Measurements from ENCODE around the gene UNC13D.
"Not testable (repeated sequence)": the region's sequence is repeated elsewhere in the genome, so short reads cannot be mapped to it uniquely, and the experiment has no call there.

UNC13D gene

DNA sequence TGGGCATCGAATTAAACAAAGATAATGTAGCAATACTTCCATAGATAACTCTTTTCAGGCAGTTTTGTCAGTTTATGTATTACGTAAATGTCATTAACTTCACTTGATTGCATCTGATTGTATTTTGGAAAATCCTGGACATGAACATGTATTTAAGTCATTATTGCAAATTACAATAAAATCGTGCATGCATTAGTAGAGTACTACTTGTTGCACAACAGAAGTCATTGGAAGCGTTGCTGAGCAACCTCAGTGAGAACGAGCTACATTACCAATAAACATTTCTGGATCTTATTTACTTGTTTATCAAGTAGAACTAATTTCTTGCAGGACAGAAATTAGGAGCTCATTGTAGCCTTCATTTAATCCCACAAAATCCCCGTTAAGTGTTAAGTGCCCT, 53.0 kb downstream of the UNC13D start:
- DNase-seq: no peak

DNA sequence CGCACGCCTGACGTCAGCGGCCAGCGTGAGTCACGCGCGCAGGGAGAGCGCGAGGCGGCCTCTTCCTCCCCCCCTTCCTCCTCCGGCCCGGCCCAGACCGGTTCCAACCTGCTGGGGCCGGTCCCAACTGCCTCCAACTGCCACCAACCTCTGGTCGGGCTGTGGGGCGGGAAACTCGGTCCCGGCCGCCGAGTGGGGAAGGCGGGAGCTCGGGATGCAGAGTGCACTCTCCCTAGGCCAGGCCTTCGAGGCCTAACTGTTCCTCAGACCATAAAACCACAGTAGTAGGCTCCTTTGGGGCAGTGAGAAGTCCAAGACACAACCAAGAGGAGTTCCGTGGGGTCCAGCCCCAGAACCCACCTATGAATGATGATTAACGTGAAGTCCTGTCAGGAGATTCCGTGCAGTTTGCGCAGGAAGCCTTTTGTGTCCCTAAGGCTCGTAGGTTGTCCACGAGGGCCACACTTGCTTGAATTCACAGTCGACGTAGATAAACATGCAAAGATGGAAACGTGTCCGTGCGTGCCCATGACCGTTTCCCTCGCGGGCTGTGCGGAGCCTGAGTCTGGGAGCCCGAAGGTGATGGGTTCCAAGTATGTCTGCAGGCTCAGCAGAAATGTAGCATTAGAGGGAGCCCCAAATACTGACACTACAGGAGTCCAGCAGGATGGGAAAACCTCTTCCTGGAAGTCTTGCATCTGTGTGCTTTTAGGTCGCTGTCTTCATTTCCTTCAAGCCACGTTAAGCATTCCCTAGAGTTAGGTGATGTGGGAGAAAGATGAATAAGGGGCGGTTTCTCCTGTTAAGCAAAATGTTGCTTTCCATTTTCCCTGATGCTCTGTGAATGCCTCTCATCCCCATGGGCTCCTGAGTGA, 59.0 kb downstream of the UNC13D start:
- DNase-seq: peak; percentile 87

DNA sequence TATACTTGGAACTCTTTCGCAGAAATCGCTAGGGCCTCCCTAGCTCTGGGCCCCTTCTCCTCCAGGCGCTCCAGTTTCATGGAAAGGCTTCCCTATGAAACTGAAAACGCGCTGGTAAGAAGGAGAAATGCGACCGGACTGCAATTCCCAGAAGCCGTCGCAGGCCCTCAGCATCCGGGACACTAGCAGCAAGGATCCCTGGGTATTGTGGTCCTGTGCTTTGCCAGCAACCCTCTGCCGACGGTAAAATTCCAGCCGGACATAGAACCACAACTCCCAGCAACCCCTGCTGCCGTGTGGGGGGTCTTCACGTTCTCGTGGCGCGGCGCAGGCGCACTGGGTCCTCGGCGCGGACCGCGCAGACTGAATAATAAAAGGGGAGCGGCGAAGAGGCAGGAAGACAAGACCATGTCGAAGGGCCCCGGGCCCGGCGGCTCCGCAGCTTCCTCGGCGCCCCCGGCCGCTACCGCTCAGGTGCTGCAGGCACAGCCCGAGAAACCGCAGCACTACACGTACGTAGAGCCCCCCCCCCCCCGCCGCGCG, 59.7 kb downstream of the UNC13D start, which contains the start of gene UNK:
UNK (plus strand) TSS at position 334 of the 543 bp plus-strand sequence; CDS start at position 409, 75 bp downstream.
- peak; percentile 91 for DNase-seq

DNA sequence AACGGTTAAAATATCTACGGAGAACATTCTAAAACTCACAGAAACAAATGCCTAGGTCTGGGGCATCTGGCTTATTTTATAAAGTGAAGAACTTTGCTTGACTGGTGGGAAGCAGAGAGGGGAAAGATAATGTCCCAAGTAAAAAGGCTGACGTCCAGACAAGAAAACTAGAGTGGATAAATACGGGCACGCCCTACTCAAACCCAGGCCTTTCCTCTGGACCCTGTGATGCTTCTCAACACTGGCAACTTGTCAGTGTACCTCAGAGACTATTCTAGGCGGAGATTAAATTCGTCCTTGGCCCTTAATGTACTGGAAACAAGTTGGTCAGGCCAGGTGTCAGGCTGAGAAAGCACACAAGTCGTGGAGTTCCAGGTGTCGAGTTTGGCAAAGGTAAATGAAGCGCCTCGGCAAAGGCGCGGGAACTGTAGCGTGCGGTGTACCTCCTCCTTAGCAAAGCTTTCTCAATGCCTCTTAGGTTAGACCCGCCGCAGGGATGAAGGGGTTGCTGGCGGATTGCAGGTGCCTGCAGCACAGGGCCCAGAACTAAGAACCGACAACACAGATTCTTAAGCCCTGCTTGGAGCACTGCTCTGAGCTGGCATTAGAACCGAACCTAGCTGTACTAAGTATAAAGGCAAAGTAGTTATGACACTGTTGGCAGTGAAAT, 60.3 kb downstream of the UNC13D start:
- no peak for DNase-seq

DNA sequence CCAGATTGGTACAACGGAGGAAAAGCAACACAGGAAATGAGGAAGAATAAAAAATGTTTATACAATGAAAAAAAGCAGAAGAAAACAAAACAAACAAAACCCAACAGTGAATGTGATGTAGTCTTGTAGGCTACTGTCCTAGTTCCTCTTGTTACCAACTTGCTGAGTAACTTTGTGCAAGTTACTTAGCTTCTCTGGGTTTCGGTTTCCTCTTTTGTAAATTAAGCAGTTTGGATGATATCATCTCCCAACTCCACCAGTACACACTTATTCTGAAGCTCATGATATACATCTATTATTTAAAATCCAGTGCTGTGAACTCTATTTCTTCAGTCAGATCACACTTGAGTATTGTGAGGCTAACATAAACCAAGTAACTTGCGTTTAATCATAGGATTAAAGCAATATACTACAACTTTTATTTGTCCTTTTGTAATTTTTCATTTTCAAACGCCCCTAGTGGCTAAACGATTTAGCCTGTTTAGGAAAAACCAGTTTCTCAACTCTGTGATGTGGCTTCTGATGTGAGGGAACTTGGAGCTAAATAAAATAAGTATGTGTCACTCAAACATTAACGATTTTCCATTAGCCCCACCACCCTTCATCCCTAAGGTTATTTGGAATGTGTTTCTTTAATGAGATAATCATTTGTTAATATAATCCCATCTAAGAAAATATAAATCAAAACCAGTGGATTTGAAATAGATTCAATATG, 61.0 kb downstream of the UNC13D start:
- DNase-seq: no peak

DNA sequence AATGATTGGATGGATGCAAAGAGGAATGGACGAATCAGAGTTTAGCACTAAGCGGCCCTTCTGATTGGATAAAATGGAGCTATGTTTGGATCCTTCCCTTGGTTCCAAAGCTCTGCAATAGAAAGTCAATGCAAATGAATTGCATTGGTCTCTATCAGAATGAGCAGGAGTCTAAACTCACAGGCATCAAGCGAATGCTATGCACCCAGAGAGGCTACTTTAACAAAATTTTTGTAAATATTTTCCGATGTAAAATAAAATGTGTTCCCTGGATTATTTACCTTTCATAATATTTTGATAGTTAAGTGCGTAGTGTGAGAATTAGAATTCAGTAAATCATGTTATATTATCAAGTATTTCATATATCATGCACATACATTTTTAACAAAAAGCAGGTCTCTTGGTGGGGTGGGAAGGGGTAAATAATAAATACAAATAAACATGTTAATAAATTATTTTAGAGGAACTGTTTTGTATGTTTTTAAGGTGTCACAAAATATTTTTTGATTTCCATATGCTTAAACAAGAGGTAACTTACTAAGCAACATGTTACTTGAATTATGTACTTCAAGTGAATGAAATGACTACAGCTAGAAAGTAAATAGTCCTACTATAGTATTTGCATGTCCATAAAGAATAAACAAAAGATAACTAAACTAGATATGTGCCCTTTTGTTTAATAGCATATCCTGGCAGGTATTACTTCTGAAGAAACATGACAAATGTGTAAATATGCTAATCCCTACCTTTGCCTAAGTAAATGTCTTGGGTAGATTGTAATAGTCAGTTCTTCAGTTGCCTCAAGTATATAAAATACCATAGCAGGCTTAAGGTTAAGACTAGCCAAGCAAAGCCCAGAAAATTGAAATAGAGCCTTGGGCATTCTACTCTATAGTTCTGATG, 64.0 kb downstream of the UNC13D start:
- DNase-seq: no peak

DNA sequence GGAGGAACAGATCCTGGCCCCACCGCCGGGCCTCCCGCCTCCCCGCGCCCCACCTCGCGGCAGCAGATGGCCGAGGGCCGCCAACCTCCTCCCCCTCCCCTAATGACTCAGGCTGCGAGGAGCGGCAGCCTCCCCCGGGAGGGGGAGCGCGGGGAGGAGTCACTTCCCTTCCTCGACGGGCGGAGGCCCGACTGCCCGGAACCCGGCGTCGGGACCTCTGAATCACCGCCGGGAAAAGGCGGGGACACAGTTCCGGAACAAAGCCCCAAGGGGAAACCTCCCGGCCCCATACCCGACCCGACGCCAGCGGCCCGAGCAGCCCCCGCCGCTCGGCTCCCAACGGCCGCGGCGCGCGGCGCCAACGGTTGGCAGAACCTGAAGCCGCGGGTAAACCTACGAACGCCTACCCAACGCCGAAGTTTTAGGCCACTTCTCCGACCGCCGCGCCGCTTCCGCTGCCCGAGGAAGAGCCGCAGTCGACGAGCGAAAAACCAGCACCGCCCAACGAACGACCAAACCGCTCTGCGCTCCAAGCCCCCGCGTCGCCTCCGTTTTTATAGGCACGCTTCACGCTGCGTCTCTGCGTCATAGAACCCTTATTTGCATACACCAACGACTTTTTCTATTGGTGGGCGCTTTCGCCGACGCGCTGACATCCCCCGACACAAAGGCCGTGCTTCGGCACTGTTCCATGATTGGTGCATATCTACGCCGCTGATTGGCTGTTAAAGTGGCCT, 64.8 kb downstream of the UNC13D start:
- peak; percentile 91 for DNase-seq

DNA sequence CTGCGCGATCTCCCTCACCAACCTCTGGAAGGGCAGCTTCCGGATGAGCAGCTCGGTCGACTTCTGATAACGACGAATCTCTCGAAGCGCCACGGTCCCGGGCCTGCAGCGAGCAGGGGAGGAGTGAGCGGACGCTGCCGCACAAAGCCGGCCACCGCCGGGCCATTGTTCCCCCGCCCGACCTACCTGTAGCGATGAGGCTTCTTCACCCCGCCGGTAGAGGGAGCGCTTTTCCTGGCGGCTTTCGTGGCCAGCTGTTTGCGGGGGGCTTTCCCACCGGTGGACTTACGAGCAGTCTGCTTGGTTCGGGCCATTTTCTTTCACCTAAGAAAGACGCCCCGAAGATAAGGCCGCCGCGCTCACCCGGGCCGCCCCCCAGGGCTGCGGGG, 65.3 kb downstream of the UNC13D start:
- DNase-seq: no peak

DNA sequence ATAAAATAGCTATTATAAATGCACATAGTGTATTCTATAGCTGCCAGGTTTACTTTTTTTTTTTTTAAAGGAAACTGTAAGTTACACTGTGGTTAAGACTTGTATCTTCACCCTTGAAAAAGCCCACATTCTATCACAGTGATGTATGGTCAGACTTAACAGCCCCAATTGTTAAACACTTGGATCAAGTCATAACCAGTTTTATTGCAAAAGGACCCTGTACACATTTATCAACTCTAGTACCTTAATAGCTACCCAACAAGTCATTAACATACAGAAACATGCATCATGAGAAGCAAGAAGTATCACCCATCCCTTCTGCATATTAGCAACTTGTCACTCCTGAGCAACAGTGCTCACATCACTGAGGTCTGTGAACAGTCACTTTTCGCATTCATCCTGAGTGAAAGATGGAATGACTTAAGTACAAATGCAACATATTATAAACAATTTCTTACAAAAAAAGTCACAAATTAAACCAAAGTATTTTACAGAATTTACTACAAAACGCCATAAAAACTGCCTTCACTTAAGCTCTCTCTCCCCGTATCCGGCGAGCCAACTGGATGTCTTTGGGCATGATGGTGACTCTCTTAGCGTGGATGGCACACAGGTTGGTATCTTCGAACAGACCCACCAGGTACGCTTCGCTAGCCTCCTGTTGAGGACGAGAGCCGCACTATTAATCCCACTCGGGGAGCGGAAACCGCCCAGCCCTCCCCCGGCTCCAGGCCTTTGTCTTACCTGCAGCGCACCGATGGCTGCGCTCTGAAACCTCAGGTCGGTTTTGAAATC, 65.9 kb downstream of the UNC13D start:
- DNase-seq: not testable (repeated sequence)

DNA sequence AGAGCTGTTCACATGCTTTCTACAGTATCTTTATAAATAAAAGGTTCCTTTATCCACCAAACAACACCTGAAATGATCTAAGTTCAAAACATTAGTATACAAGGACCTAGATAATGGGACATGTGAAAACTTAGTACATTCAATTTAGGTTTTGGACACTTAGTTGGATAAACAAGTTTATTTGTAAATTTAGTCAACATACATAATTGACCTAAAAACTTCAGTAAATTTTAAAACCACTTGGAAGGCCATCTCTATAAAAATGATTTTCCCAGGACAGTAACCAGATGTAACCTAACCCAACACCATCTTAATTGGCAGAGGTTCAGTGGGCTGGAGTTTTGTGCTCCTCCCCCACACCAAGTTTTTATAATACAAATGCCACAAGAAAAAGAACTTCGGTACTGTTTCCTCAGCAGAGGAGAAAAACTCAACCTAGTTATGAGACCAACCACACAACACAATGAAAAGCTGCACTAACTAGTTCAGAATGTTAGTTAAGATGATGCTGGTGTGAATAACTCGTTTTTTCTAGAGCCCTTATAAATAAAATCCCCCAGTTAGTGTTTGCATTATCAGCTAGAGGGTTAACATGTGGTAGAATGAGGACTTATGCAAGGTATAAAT, 66.8 kb downstream of the UNC13D start:
- no peak for DNase-seq

Measured in stimulated activated CD4-positive, alpha-beta T cell treated with anti-CD3 and anti-CD28 coated beads, Interleukin-4, amount 100 ng/mL, for 1 hour (primary cell).